Breast epithelium (tissue), 4 donors: ENCODE data around the gene CHIC1. TPM values are rescaled to one million over a fixed set of nuclear protein-coding genes. Genes with fewer than 3 reads are reported as not detected.
A peak's percentile ranks its signal among the peaks of the same experiment; 100 is the strongest.
"Not testable (repeated sequence)": the region's sequence is repeated elsewhere in the genome, so short reads cannot be mapped to it uniquely, and the experiment has no call there.

ENCODE experiments used
- DNase-seq, 2 donors: peaks; one replicate each; pipeline ENCODE4 v3.0.0-alpha.2; 2019; ENCODE audit warnings: low spot score in 2 of 2
- H3K27ac ChIP-seq, 2 donors: fragments of 200-600 bp; sonication (generic) in 1 of 2; one replicate each; pipeline ENCODE4 v1.5.1; 2016 to 2019; ENCODE audit warnings: mild to moderate bottlenecking in 1 of 2
- H3K27me3 ChIP-seq, 2 donors: fragments of 200-600 bp; sonication (generic) in 1 of 2; one replicate each; pipeline versions ENCODE4 v1.5.1 to v1.6.0; 2017 to 2019; ENCODE audit warnings: control low read depth in 1 of 2, mild to moderate bottlenecking in 1 of 2
- H3K36me3 ChIP-seq: fragments of 200-600 bp; one replicate; pipeline ENCODE4 v1.5.1; 2019
- H3K4me1 ChIP-seq, 2 donors: fragments of 200-600 bp; sonication (generic); one replicate each; pipeline ENCODE4 v1.5.1; 2016 to 2019; ENCODE audit warnings: control low read depth in 1 of 2
- H3K4me3 ChIP-seq, 3 donors: fragments of 200-600 bp; sonication (generic); 1 replicate in 2 of 3; 2 replicates in 1 of 3; pipeline ENCODE4 v1.5.1; 2016 to 2019; ENCODE audit warnings: mild to moderate bottlenecking in 3 of 3, moderate library complexity in 2 of 3
- H3K9me3 ChIP-seq, 2 donors: fragments of 200-600 bp; sonication (generic) in 1 of 2; one replicate each; pipeline ENCODE4 v1.5.1; 2016 to 2019; ENCODE audit warnings: control low read depth in 1 of 2
- CTCF ChIP-seq, 3 donors: fragments of 450-650 bp; IDR thresholded peaks; one replicate each; pipeline ENCODE4 v1.5.1; 2016 to 2017; ENCODE audit warnings: antibody characterized with exemption in 3 of 3, mild to moderate bottlenecking in 3 of 3, moderate library complexity in 3 of 3
- POLR2A ChIP-seq: fragments of 450-650 bp; IDR thresholded peaks from one replicate; pipeline ENCODE4 v1.6.1; 2016; ENCODE audit warnings: antibody characterized with exemption, mild to moderate bottlenecking, moderate library complexity
- POLR2AphosphoS5 ChIP-seq, 3 donors: sonication (generic); formaldehyde crosslinking; IDR thresholded peaks; one replicate each; pipeline ENCODE4 v1.6.1; 2017; ENCODE audit warnings: antibody characterized with exemption in 3 of 3
- intact Hi-C: fragments of 100-400 bp; cut with DNase I; formaldehyde crosslinking; loops from one replicate; pipeline ENCODE4 v1.15.1; 2023; ENCODE audit warnings: low total_unique reads
- total RNA-seq, 3 donors: library from RNA; depleted of rRNA; stranded (reverse); fragments of >200 nt; gene quantifications; one replicate each; pipeline ENCODE4 v1.1.0, GENCODE V29; 2016

The CHIC1 gene
- 10 to 100 TPM in 2 of 3 donors, 1 to 10 TPM in 1; 6.1 to 14.9 (median 10.8) TPM for total RNA-seq

GRCh38 chrX:73562984-73563737 is at the start of gene CHIC1:
CHIC1 (plus strand) TSS chrX:73563197; CDS start chrX:73563285, 88 bp downstream.
- Histone ChIP-seq H3K27me3 (peaks cover 0 to 13% of the 10 kb centered on the region in 2 donors), H3K4me3 (peak within 1 kb of the TSS; percentile 56 to 66 (median 62)), H3K9me3 (no peaks in the 10 kb centered on the region), H3K27ac (peak within 1 kb of the TSS; percentile 65 to 84), H3K4me1 (no peaks in the 10 kb centered on the region), H3K36me3 (no peaks in the 10 kb centered on the region)
- TF ChIP-seq CTCF (IDR thresholded peaks at IDR 0.05), result no peak
- peak in 1 of 3 donors; percentile 10 for TF ChIP-seq POLR2AphosphoS5 (IDR thresholded peaks at IDR 0.05)
- peak; percentile 48 to 54 for DNase-seq
- intact Hi-C loops, result no loop called here

- H3K4me1 ChIP-seq, H3K36me3 ChIP-seq, H3K9me3 ChIP-seq, intact Hi-C loops, H3K4me3 ChIP-seq, H3K27ac ChIP-seq, DNase-seq: not testable (repeated sequence)
- H3K27me3 ChIP-seq, result peaks cover 0 to 23% of the 10 kb centered on the region in 2 donors
Observed at GRCh38 chrX:73522823-73523222, 40.2 kb upstream of the CHIC1 start.

DNA sequence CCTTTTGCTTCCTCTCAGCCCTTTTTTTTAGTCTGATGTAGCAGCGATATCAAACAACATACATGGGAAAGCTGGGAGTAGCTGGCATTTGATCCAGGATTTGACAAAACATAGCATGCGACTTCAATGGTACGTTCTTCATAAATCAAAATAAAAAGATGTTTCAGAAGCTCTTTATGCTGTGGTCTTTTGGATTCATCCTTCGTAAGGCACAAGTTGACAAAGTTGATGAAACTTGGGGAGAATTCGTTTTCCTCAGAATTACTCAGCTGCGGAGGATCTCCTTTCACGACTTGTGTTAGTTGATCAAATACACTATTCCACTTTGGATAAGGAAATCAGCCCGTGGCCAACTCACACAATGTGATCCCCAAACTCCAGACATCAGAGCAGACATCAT is 38.1 kb upstream of the CHIC1 start:
- H3K36me3 ChIP-seq, result no peaks in the 10 kb centered on the region
- DNase-seq, result no peak
- H3K4me1 ChIP-seq, result no peaks in the 10 kb centered on the region
- H3K4me3 ChIP-seq, result no peak overlapping the region
- no peak overlapping the region for H3K27ac ChIP-seq
- intact Hi-C loops, result no loop called here
- peaks cover 6 to 12% of the 10 kb centered on the region in 2 donors for H3K9me3 ChIP-seq
- TF ChIP-seq CTCF (IDR thresholded peaks at IDR 0.05) (no peak), POLR2A (no peak), POLR2AphosphoS5 (IDR thresholded peaks at IDR 0.05) (no peak)
- H3K27me3 ChIP-seq, result peaks cover 0 to 23% of the 10 kb centered on the region in 2 donors

- peaks cover 0 to 23% of the 10 kb centered on the region in 2 donors for H3K27me3 ChIP-seq
- H3K9me3 ChIP-seq, result peaks cover 10 to 12% of the 10 kb centered on the region in 2 donors
- TF ChIP-seq POLR2AphosphoS5 (IDR thresholded peaks at IDR 0.05), result no peak
- no peak for TF ChIP-seq CTCF (IDR thresholded peaks at IDR 0.05)
- no peak for TF ChIP-seq POLR2A
- no peaks in the 10 kb centered on the region for H3K4me1 ChIP-seq
- intact Hi-C loops, result no loop called here
- H3K36me3 ChIP-seq, result no peaks in the 10 kb centered on the region
- H3K4me3 ChIP-seq, result no peak overlapping the region
- no peak overlapping the region for H3K27ac ChIP-seq
- no peak for DNase-seq
Observed at GRCh38 chrX:73525928-73526690, 36.9 kb upstream of the CHIC1 start.

- H3K36me3 ChIP-seq, H3K4me3 ChIP-seq, intact Hi-C loops, DNase-seq, H3K27ac ChIP-seq, H3K4me1 ChIP-seq: not testable (repeated sequence)
- H3K27me3 ChIP-seq, result peaks cover 0 to 14% of the 10 kb centered on the region in 2 donors
- peaks cover 18% of the 10 kb centered on the region in 2 donors for H3K9me3 ChIP-seq
Observed at GRCh38 chrX:73531655-73532054, 31.3 kb upstream of the CHIC1 start.

- H3K27me3 ChIP-seq, result no peaks in the 10 kb centered on the region
- H3K36me3 ChIP-seq, result no peaks in the 10 kb centered on the region
- H3K27ac ChIP-seq, result no peak overlapping the region
- intact Hi-C loops, result no loop called here
- H3K4me1 ChIP-seq, result no peaks in the 10 kb centered on the region
- DNase-seq, result no peak
- H3K9me3 ChIP-seq, result no peaks in the 10 kb centered on the region
- no peak overlapping the region for H3K4me3 ChIP-seq
- TF ChIP-seq CTCF (IDR thresholded peaks at IDR 0.05) (no peak), POLR2AphosphoS5 (IDR thresholded peaks at IDR 0.05) (no peak), POLR2A (no peak)
Observed at GRCh38 chrX:73556159-73556558, 6.8 kb upstream of the CHIC1 start.
